IPS-18c (cell line): ENCODE measurements around the gene KCNF1.

ENCODE experiments used
- H3K4me3 ChIP-seq: 2 replicates; pipeline ENCODE4 v1.7.0; 2013; ENCODE audit warnings: low read depth, mild to moderate bottlenecking, low read length, moderate library complexity; ENCODE audit not compliant: insufficient read depth
- H3K9me3 ChIP-seq: one replicate; pipeline ENCODE4 v1.6.1; 2013; ENCODE audit warnings: mild to moderate bottlenecking, low read length, moderate library complexity; ENCODE audit not compliant: control insufficient read depth, insufficient read depth

The KCNF1 gene

DNA sequence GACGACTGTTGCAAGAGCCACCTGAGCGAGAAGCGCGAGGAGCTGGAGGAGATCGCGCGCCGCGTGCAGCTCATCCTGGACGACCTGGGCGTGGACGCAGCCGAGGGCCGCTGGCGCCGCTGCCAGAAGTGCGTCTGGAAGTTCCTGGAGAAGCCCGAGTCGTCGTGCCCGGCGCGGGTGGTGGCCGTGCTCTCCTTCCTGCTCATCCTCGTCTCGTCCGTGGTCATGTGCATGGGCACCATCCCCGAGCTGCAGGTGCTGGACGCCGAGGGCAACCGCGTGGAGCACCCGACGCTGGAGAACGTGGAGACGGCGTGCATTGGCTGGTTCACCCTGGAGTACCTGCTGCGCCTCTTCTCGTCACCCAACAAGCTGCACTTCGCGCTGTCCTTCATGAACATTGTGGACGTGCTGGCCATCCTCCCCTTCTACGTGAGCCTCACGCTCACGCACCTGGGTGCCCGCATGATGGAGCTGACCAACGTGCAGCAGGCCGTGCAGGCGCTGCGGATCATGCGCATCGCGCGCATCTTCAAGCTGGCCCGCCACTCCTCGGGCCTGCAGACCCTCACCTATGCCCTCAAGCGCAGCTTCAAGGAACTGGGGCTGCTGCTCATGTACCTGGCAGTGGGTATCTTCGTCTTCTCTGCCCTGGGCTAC, 1.2 kb downstream of the KCNF1 start:
- Histone ChIP-seq H3K4me3 (peak overlapping the region; percentile 20; the same call in 1 of the 2 replicates), H3K9me3 (no peaks in the 10 kb centered on the region)

DNA sequence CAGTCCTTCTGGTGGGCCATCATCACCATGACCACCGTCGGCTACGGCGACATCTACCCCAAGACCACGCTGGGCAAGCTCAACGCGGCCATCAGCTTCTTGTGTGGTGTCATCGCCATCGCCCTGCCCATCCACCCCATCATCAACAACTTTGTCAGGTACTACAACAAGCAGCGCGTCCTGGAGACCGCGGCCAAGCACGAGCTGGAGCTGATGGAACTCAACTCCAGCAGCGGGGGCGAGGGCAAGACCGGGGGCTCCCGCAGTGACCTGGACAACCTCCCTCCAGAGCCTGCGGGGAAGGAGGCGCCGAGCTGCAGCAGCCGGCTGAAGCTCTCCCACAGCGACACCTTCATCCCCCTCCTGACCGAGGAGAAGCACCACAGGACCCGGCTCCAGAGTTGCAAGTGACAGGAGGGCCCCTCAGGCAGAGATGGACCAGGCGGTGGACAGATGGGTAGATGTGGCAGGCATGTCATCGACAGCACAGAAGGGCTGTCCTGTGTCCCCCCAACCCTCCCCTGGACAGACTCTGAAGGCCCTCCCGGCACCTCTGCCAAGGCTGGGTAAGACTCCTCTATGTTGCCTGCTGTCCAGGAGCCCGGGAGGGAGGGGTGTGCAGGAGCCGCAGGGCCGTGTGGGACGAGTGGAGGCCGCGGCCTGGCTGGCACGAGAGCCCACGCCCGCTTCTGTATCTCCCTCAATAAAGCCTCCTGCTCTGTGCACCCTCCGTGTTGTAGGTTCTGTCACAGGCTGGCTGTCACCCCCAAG, 2.0 kb downstream of the KCNF1 start:
- Histone ChIP-seq H3K4me3 (no peak overlapping the region; the same call in 1 of the 2 replicates), H3K9me3 (no peaks in the 10 kb centered on the region)

GRCh38 chr2:10914272-10914693, 2.5 kb downstream of the KCNF1 start:
- no peak overlapping the region for H3K4me3 ChIP-seq
- no peaks in the 10 kb centered on the region for H3K9me3 ChIP-seq

DNA sequence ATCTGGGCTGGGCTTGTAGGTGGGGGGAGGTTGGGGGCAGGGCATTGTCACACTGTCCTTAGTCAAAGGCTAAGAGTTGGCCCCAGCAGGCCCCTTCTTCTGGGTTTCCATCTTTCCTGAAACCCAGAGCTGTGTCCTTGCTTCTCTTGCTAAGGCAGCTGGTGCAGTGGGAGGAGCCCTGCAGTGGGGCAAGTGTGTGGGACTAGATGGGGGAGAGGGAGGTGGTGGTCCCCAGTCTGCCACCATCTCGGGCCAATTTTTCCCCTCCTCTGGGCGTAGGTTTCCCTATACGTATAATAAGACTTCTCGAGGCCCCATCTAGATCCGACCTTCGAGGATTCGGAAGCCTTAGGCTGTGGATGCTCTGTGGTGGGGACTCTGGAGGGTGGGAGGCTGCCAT, 3.5 kb downstream of the KCNF1 start:
- Histone ChIP-seq H3K4me3 (no peak overlapping the region), H3K9me3 (no peaks in the 10 kb centered on the region)

DNA sequence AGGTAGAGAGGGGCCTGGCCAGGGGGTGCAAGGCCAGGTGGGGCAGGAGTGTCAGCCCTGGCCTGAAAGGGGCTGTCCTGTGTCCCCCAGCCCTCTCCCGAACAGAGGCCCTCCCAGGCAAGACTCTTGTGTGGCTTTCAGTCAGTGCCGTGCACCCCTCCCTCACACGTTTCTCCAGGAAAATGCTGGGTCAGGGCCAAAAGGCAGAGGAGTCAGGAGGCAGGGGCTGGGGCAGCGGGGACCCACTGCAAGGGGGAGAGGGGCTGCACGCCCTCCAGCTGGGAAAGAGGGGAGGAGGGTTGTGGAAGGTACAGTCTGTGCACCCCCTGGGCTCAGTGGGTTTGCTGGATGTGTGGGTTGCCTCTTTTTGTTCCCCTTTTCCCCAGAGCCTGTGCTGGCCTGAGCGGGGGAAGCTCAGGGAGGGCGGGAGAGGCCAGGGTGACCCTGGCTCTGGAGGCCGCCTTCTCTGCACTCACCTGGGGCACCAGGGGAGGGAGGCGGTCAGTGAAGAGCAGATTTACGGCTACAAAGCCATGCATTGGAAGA, 4.1 kb downstream of the KCNF1 start:
- no peak overlapping the region for H3K4me3 ChIP-seq
- H3K9me3 ChIP-seq, result no peaks in the 10 kb centered on the region

GRCh38 chr2:10916953-10917352, 5.2 kb downstream of the KCNF1 start:
- no peak overlapping the region for H3K4me3 ChIP-seq
- no peaks in the 10 kb centered on the region for H3K9me3 ChIP-seq

- no peak overlapping the region for H3K4me3 ChIP-seq
These were observed 6.2 kb downstream of the KCNF1 start for GRCh38 chr2:10917927-10918326.

GRCh38 chr2:10918661-10919409, 7.1 kb downstream of the KCNF1 start:
- H3K4me3 ChIP-seq, result no peak overlapping the region

More at GRCh38 chr2:10917927-10918326, 6.2 kb downstream of the KCNF1 start:
- H3K9me3 ChIP-seq, result no peaks in the 10 kb centered on the region

DNA sequence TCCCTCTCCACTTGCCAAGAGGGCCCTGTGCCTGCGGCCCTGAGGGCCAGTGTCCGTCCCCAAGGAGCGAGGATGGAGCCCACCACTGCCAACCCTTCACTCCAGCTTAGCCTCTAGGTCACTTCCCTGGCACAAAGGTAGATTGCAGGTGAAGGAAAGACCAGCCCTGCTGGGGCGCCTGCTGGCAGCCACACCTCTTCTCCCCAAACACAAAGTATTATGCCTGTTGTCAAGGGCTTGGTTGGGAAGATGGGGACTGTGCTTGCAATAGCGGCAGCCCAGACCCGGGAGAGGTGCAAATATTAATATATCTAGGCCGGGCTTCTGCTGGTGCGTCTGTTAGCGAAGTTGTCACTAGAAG, 7.7 kb downstream of the KCNF1 start:
- Histone ChIP-seq H3K9me3 (no peaks in the 10 kb centered on the region), H3K4me3 (no peak overlapping the region)

More at GRCh38 chr2:10918661-10919409, 7.1 kb downstream of the KCNF1 start:
- H3K9me3 ChIP-seq, result no peaks in the 10 kb centered on the region

- Histone ChIP-seq H3K9me3 (no peaks in the 10 kb centered on the region), H3K4me3 (no peak overlapping the region)
These were observed 8.3 kb downstream of the KCNF1 start for GRCh38 chr2:10919771-10920621.

DNA sequence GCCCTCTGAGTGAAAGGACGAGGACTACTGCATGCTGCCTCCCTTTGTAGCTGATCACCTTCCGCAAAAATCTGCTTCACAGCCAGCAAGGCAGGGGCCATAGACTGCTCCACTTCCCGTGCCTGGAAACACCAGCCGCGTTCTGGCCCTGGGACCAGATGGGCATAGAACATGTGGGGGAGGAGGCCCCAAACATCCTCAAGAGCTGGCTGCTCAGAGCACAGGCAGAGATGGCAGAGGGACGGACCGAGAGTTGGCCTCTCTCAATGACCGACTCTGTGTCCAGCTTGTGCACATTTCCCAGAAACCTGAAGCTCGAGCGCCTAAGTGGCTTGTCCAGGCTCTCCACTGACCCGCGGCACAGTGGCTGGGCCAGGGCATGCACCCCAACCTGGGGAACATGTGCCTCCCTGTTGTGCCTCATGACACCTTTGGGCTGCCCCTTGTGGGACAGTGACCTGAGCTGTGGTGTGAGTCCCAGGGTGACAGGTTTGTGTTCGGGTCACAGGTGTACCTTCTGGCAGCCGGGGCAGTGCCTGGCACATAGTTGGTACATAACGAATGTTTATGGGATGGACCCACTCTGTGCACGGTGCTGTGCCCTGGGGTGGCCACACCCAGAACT, 9.1 kb downstream of the KCNF1 start:
- Histone ChIP-seq H3K9me3 (no peaks in the 10 kb centered on the region), H3K4me3 (no peak overlapping the region)

DNA sequence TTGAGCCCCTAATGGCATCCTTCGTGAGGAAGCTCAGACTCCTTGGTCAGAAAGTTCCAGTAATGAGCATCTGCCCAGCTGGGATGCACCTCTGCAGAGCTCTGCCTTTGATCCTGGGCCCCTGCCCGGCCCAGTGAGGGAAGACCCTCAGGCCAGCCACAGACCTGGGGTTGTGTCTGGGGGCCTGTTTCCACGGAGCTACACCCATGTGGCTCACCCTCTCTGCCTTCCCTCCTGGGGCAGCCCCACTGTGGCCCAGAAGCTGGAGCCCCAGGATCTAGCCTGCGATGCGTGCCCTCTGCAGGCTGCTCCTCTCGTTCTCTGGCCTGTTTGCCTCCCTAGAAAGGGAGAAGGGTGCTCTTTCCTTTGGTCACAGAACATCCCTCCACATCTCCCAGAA, 9.8 kb downstream of the KCNF1 start:
- H3K4me3 ChIP-seq, result no peak overlapping the region

DNA sequence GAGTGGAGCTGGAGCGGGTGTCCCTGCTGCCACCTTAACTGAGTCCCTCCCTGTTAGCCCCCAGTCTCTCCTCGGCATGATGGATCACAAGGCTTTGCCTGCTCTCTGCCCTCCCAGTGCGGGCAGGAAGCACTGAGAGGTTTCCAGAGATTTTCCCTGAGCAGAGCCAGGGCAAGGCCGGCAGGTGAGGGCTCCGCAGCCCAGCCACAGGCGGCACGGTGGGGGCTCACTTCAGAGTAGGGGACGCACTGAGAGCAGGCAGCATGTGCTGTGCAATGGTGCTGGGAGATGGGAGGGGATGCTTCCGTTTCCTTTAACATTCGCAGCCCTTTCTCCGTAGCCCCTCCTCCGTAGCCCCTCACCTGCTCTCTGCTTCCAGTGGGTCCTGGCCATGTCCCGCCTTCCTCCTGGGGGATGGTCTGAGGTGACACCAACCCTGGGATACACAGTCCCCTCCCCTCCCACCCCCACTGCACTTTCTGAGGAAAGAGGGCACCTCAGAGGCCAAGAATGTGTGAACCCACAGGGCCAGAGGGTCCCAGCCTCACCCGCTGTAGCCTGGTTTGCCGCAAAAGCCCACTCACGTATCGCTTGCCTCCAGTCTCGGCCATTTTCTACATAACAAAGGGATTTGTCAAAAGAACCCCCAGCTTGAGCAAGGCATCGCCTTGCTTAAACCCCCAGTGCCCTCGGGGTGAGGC, 10.7 kb downstream of the KCNF1 start:
- Histone ChIP-seq H3K9me3 (no peaks in the 10 kb centered on the region), H3K4me3 (no peak overlapping the region)

More for the DNA sequence above, 9.8 kb downstream of the KCNF1 start:
- no peaks in the 10 kb centered on the region for H3K9me3 ChIP-seq

- no peaks in the 10 kb centered on the region for H3K9me3 ChIP-seq
- no peak overlapping the region for H3K4me3 ChIP-seq
These were observed 11.3 kb downstream of the KCNF1 start for GRCh38 chr2:10923008-10923375.

GRCh38 chr2:10923965-10924364, 12.2 kb downstream of the KCNF1 start:
- H3K4me3 ChIP-seq, result no peak overlapping the region
- no peaks in the 10 kb centered on the region for H3K9me3 ChIP-seq

DNA sequence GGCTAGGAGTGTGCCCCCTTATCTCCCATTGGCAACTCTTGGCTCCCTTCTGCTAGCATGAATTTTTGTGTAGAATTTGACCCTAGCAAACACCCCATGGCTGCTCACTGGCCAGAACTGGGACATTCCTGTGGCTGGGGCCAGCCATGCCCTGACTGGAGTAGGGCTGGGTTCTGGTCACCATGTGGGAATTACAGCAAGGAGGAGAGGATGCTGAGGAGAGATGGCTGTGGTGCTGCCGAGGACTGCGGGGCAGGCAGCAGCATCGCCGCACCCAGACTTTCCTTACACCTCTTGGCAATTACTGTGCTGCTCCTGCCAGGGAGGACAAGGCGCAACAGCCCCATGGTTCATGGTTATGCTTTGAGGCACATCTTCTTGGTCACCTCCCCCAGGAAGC, 12.7 kb downstream of the KCNF1 start:
- no peaks in the 10 kb centered on the region for H3K9me3 ChIP-seq
- H3K4me3 ChIP-seq, result no peak overlapping the region
